Stimulated activated CD4-positive, alpha-beta T cell treated with anti-CD3 and anti-CD28 coated beads, Interleukin-1b, Interleukin-23, amount 100 ng/mL, for 24 hours (primary cell): ENCODE results near the gene PPP6R3.

ENCODE experiments used
- DNase-seq, 4 experiments: peaks; one replicate each; pipeline ENCODE4 v3.0.0-alpha.2; 2020; ENCODE audit warnings: low read depth in 4 of 4, low spot score in 1 of 4

Gene PPP6R3, protein sequence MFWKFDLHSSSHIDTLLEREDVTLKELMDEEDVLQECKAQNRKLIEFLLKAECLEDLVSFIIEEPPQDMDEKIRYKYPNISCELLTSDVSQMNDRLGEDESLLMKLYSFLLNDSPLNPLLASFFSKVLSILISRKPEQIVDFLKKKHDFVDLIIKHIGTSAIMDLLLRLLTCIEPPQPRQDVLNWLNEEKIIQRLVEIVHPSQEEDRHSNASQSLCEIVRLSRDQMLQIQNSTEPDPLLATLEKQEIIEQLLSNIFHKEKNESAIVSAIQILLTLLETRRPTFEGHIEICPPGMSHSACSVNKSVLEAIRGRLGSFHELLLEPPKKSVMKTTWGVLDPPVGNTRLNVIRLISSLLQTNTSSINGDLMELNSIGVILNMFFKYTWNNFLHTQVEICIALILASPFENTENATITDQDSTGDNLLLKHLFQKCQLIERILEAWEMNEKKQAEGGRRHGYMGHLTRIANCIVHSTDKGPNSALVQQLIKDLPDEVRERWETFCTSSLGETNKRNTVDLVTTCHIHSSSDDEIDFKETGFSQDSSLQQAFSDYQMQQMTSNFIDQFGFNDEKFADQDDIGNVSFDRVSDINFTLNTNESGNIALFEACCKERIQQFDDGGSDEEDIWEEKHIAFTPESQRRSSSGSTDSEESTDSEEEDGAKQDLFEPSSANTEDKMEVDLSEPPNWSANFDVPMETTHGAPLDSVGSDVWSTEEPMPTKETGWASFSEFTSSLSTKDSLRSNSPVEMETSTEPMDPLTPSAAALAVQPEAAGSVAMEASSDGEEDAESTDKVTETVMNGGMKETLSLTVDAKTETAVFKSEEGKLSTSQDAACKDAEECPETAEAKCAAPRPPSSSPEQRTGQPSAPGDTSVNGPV

DNA sequence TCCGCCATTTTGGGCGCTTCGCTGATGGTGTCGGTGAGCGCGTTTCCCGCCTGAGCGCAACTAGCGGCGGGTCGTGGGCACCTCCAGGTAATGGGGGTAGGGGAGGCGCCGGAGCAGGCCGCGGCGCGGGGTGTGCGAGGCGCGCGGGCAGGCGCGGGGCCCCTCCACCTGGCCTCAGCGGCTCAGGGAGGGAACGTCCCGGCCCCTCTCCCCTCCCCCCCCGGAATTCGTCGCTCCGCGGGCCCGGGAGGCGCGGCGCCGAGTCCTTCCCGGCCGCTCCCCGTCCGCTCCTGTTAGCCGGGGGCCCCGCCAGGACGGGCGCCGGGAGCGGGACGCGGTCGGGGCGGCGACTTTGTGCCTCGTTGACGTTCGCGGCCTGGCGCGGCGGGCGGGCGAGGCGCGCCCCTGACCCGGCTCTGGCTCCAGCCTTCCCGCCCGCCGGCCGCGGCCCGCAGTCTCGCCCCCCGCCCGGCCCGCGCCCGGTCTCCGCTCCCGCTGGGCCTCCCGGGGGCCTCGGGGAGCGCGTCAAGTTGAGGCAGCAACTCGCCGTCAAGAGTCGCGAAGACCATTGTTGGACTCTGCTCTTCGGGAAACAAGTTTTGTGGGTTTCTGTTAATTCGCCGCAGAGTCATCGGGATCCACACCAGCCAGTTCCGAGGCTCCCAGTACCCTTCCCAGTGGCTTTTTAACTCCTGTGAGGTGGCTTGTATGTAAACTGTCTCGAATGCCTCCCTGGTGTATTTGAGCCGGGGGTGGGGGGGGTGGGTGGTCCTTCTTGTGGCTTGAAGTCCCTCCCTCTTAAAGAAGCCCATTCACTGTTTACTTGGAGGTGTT, at the start of gene PPP6R3:
Gene PPP6R3, plus strand, starts transcription at position 12 of the 834 bp plus-strand sequence. CDS start 76,913 bp downstream, outside the sequence.
- peak in 1 of 4 experiments; percentile 41 for DNase-seq

DNA sequence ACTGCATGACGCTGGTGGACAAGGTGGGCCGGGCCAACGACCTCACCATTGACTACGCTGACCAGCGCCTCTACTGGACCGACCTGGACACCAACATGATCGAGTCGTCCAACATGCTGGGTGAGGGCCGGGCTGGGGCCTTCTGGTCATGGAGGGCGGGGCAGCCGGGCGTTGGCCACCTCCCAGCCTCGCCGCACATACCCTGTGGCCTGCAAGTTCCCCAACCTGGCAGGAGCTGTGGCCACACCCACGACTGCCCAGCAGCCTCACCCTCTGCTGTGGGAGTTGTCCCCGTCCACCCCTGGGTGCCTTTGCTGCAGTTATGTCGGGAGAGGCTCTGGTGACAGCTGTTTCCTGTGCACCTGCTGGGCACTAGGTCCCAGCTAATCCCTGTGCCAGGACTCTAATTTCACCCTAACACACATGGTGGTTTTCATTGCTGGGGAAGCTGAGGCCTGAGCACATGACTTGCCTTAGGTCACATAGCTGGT, 49.0 kb upstream of the PPP6R3 start:
- DNase-seq, result no peak

DNA sequence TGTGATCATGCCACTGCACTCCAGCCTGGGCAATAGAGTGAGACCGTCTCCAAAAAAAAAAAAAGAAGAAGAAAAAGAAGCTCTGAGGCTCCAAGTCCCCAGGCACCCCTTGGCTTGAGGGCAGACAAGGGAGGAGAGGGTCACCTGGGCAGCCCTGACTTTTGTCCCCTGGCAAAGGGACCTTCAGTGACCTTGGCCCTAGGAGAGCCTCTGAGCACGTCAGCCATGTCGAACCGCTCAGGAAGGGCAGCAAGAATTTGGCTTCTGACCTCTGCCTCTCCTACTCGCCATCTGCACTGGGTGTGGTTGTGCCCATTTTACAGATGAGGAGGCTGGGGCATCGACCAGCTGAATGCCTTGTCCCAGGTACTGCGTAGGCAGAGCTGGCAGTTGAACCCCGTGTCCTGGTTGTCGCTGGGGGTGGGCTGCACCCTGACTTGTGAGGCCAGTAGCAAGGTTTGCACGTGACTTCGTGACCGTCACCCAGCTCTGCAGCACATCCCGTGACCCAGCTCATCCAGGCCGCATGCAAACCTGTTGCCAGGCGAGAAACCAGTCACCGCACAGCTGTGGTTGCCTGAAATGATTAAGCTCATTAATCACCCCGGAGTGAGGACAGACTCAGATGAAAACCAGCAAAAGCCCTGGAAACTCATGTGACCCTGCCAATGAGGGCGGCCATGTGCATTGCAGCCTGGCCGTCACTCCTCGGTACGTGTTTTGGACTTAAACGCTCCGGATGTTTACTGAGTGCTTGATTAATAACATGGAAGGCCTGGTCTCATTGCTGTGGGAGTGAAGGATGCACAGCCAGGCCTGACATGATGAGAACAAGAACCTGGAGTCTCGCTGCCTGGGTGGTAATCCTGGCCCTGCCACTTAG, 47.7 kb upstream of the PPP6R3 start:
- DNase-seq, result peak in 1 of 4 experiments; percentile 1

DNA sequence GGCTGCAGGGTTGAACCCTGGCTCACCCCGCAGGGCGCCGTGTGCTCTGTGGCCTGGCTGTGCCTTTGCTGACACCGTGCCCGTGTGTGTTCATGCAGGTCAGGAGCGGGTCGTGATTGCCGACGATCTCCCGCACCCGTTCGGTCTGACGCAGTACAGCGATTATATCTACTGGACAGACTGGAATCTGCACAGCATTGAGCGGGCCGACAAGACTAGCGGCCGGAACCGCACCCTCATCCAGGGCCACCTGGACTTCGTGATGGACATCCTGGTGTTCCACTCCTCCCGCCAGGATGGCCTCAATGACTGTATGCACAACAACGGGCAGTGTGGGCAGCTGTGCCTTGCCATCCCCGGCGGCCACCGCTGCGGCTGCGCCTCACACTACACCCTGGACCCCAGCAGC, 47.0 kb upstream of the PPP6R3 start:
- no peak for DNase-seq

DNA sequence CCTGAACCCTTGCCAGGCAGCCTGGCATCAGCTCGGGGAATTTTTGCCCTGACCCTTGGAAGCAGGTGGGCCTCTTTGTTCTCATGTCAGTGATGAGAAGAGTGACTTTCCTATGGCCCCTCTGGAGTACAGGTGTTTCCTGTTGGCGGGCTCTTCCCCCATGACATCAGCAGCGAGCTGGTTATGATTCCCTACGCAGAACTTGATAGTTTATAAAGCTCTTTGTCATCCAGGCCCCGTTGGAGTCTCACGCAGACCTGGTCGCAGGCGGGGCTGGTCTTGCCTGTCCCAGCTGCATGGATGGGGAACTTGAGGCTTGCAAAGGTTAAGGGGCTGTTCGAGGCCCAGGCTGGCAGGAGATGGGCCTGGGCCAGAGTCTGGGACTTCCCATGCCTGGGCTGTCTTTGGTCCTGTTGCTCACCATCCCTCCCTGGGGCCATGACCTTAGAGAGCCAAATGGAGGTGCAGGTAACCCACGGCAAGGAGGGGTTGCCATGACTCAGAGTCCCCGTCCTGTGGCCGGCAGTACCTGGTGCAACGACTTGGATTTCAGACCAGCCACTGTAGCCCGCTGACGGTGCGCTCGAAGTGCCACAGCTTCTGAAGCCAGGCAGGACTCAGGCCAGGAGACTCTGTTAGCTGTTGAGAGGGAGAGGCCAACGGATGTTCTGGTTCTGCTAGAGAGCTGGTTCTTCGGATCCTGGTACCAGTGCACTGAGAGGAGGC, 45.9 kb upstream of the PPP6R3 start:
- no peak for DNase-seq

DNA sequence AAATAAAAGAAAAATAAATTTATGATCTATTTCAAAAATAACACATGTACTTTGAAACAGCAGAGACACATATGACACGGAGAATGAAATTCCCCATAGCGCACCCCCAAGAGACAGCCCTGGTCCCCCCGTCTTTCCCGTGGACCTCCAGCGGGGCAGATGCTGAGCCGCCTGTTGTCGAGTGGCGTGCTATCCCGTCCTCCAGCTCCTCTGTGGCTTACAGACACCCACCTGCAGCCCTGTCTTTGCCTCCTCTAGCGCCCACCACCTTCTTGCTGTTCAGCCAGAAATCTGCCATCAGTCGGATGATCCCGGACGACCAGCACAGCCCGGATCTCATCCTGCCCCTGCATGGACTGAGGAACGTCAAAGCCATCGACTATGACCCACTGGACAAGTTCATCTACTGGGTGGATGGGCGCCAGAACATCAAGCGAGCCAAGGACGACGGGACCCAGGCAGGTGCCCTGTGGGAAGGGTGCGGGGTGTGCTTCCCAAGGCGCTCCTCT, 44.4 kb upstream of the PPP6R3 start:
- no peak for DNase-seq

- DNase-seq, result no peak
These were observed 41.9 kb upstream of the PPP6R3 start for GRCh38 chr11:68418648-68419047.

GRCh38 chr11:68420171-68420570, 40.4 kb upstream of the PPP6R3 start:
- no peak for DNase-seq

GRCh38 chr11:68423481-68423880, 37.1 kb upstream of the PPP6R3 start:
- DNase-seq, result no peak

DNA sequence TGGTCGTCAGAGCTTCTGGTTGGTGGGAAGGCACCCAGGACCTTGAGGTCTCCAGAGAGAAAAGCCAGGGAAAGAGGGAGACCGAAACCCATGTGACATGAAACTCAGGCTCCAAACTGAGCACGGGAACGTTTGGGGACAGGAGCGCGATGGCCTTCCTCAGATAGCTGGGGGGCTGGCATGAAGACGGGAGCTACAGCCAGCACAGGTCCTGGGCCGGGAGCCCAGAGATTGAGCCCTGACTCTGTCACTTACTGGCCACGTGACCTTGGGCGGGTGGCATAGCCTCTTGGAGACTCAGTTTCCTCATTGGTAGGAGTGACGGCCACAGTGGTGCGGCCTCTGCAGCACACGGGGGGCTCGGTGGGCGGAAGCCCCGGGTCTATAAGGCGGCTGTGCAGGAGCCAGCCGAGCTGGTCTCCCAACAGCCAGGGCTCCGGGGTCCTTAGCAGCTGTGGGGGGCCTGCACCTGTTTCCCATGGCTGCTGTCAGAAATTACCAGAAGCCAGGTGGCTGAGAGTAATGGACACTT, 36.4 kb upstream of the PPP6R3 start:
- DNase-seq, result no peak

DNA sequence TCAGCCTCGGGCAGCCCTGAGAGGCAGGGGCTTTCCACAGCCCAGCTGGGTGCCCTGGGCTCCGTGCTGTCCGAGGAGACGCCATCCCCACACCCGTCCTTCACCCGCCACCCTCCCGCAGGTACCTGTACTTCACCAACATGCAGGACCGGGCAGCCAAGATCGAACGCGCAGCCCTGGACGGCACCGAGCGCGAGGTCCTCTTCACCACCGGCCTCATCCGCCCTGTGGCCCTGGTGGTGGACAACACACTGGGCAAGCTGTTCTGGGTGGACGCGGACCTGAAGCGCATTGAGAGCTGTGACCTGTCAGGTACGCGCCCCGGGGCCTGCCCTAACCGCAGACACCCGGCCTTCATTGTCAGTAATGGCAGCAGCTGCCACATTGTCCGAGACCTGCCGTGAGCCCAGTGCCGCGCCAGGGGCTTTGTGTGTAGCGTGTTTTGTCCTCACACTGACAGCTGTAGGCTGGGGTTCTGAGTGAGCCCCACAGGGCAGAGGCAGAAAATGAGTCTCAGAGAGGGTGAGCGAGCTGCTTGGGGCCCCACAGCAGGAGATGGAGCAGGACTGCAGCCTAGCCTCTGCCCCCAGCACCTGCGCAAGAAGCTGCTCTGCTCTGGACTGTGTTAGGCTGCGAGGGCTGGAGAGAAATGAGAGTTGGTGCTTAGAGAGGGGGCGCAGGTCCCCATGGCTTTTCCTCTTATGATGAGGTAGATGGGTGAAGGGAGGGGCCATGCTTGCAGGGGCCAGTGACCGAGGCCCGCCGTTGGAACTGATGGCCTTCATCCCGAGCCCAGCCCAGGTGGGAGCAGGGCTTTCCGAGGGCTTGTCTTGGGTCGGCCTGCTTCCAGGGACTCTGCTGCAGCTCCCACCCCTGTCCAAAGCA, 35.3 kb upstream of the PPP6R3 start:
- DNase-seq, result no peak

DNA sequence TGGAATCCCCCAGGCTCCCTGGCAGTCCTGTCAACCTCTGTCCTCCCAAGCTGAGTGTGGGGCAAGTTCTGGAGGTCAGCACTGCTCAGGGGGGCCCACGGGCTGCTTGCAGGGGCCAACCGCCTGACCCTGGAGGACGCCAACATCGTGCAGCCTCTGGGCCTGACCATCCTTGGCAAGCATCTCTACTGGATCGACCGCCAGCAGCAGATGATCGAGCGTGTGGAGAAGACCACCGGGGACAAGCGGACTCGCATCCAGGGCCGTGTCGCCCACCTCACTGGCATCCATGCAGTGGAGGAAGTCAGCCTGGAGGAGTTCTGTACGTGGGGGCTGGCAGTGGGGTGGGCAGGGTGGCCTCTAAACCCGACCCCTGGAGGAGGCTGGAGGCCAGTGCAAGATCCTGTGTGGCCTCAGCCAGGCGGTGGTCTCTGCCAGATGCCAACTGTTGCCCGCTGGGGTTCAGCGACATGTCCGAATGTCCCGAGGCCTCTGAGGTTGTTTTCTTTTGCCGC, 34.6 kb upstream of the PPP6R3 start:
- no peak for DNase-seq

DNA sequence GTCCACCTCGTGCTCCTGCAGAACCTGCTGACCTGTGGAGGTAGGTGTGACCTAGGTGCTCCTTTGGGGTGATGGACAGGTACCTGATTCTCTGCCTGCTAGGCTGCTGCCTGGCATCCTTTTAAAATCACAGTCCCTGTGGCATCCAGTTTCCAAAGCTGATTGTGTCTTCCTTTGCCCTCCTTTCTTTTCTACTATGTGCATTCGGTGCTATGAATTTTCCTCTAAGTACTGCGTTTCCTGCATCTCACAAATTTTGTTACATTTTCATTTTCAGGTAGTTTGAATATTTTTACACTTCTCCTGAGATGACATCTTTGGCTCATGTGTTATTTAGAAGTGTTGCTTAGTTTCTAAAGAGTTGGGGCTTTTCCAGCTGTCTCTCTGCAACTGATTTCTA, 30.9 kb upstream of the PPP6R3 start:
- no peak for DNase-seq

DNA sequence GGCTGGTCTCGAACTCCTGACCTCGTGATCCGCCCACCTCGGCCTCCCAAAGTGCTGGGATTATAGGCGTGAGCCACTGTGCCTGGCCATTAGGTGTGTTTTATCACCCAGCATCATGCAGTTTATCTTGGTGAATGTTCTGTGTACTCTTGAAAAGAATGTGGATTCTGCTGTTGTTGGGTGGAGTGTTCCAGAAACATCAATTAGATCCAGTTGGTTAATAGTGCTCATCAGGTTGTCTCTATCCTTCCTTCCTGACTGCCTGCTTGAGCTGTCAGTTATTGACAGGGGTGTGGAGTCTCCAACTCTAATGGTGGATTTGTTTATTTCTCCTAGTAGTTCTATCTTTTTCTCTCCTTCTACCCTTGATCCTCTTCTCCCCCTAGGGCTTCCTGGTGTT, 30.2 kb upstream of the PPP6R3 start:
- no peak for DNase-seq

DNA sequence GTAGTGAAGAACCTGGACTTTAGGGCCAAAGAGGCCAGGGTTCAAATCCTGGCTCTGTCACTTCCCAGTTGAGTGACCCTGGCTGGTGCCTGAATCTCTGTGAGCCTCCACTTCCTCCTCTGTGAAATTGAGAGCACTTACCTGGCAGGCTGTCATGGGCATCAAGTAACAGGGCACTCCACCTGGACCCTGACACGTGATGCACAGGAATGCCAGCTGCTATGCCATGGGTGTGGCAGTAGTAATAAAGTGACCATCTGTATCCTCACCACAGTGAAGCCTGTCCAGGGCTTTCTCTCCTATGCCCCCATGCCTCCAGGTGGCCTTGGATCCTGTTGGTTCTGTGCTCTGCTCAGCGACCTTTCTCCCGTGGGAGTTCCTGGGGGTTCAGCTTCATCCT, 29.8 kb upstream of the PPP6R3 start:
- no peak for DNase-seq

- no peak for DNase-seq
These were observed 28.4 kb upstream of the PPP6R3 start for GRCh38 chr11:68431984-68432645.

DNA sequence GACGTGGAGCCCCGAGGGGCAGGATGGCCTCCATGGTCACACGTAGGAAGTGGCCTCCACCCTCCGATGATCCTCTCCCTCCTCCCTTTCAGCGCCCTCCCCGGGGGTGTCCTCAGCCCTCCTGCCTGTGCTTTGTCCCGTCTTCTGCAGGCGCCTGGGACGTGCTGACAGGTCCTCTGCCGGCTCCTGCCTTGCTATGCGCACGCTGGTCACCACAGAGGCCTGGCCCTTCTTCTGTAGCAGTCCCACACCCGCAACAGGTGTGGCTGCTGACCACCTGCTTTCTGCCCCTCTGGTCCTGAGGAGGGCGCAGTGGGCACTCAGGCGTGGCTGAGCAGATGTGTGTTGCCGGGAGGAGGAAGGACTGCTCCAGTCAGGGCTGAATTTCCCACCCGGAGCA, 27.7 kb upstream of the PPP6R3 start:
- DNase-seq, result no peak
